Smooth muscle cell (in vitro differentiated cells): ENCODE data around the gene IFNA7. TPM values are rescaled to one million over a fixed set of nuclear protein-coding genes. Genes with fewer than 3 reads are reported as not detected.
"Not testable (repeated sequence)": the region's sequence is repeated elsewhere in the genome, so short reads cannot be mapped to it uniquely, and the experiment has no call there.

ENCODE experiments used
- DNase-seq: peaks from one replicate; lab custom pipeline; 2025; ENCODE audit not compliant: unreplicated experiment; lab: John Stamatoyannopoulos, UW
- H2AFZ ChIP-seq: fragments of 200-600 bp; sonication (generic); 2 replicates; pipeline ENCODE4 v1.6.0; 2016; ENCODE audit warnings: antibody characterized with exemption, low read depth, mild to moderate bottlenecking
- H3F3A ChIP-seq: fragments of 200-600 bp; sonication (generic); 2 replicates; pipeline ENCODE4 v1.6.0; 2017; ENCODE audit warnings: antibody characterized with exemption, low read depth
- H3K27ac ChIP-seq: fragments of 200-600 bp; sonication (generic); 2 replicates; pipeline ENCODE4 v1.5.1; 2016; ENCODE audit warnings: low read depth, mild to moderate bottlenecking
- H3K27me3 ChIP-seq: fragments of 200-600 bp; sonication (generic); 2 replicates; pipeline ENCODE4 v1.6.1; 2016; ENCODE audit warnings: low read depth, mild to moderate bottlenecking
- H3K36me3 ChIP-seq: fragments of 200-600 bp; sonication (generic); 2 replicates; pipeline ENCODE4 v1.5.1; 2016; ENCODE audit warnings: low read depth
- H3K4me1 ChIP-seq: fragments of 200-600 bp; sonication (generic); 2 replicates; pipeline ENCODE4 v1.5.1; 2016; ENCODE audit warnings: low read depth
- H3K4me2 ChIP-seq: fragments of 200-600 bp; sonication (generic); 2 replicates; pipeline ENCODE4 v1.6.0; 2016; ENCODE audit warnings: mild to moderate bottlenecking
- H3K4me3 ChIP-seq: fragments of 200-600 bp; sonication (generic); 2 replicates; pipeline ENCODE4 v1.5.1; 2016; ENCODE audit warnings: mild to moderate bottlenecking
- H3K79me2 ChIP-seq: fragments of 200-600 bp; sonication (generic); 2 replicates; pipeline ENCODE4 v1.6.0; 2016; ENCODE audit warnings: low read depth, mild to moderate bottlenecking
- H3K9ac ChIP-seq: fragments of 200-600 bp; sonication (generic); 2 replicates; pipeline ENCODE4 v1.6.0; 2016; ENCODE audit warnings: low read depth
- H3K9me3 ChIP-seq: fragments of 200-600 bp; sonication (generic); replicated peaks from 2 replicates; pipeline ENCODE4 v1.5.1; 2016; ENCODE audit warnings: low read depth
- H4K20me1 ChIP-seq: fragments of 200-600 bp; sonication (generic); 2 replicates; pipeline ENCODE4 v1.6.0; 2016; ENCODE audit warnings: low read depth
- WGBS: methylation state at CpG from one replicate; pipeline ENCODE4 v1.1.7; 2016; ENCODE audit warnings: low lambda C conversion rate; 5-methylcytosine and 5-hydroxymethylcytosine counted together
- polyA plus RNA-seq: library from polyadenylated mRNA; unstranded; fragments of >200 nt; fragmentation: Nextera tagmentation; extraction: Ambion mirVana; gene quantifications from 2 replicates; pipeline ENCODE4 v1.2.1, GENCODE V29; 2016
- total RNA-seq: library from RNA; depleted of rRNA; stranded (reverse); fragments of >200 nt; gene quantifications from 2 replicates; pipeline ENCODE4 v1.2.3, GENCODE V29; 2014
- TF ChIP-seq, protein P1 (sequence below): fragments of 200-600 bp; sonication (generic); IDR thresholded peaks from 2 replicates; pipeline ENCODE4 v1.5.1; 2017; ENCODE audit warnings: borderline replicate concordance, mild to moderate bottlenecking, antibody characterized with exemption; ENCODE audit not compliant: insufficient read depth, poor library complexity, severe bottlenecking

Gene IFNA7
- total and polyA plus RNA-seq, 2 experiments from 2014 or later: not detected

DNA sequence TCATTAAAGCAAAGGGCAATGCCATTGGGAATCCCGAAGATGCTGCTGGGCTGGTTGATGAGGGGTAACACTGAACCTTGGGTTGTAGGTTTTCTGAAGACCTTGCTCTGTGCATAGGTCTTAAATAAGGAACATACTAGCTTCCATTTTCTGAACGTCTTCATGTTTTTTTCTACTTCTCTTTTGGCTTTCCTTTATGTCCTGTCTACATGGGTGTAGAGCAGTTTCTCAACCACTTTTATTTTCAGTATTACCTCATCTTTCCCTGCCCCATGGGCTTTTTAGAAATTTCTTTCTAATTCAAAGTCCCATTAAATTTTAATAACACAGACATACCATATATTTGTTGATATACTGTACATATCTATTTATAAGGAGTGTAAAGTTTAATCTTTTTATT, 37.9 kb upstream of the IFNA7 start, which contains the start of gene IFNA14:
IFNA14 (minus strand) TSS at position 95 of the 400 bp plus-strand sequence; CDS start at position 25, 70 bp downstream.
- Histone ChIP-seq H3K27ac (no peak within 1 kb of the TSS), H3F3A (no peaks in the 10 kb centered on the region), H3K27me3 (peaks cover 42% of the 10 kb centered on the region), H4K20me1 (no peaks in the 10 kb centered on the region), H3K79me2 (no peaks in the 10 kb centered on the region), H3K9ac (no peak within 1 kb of the TSS), H3K9me3 (no peaks in the 10 kb centered on the region), H3K36me3 (no peaks in the 10 kb centered on the region), H2AFZ (no peak within 1 kb of the TSS), H3K4me3 (no peak within 1 kb of the TSS), H3K4me2 (no peak within 1 kb of the TSS), H3K4me1 (no peaks in the 10 kb centered on the region)
- 94% methylated on average over 2 of the region's 2 CpGs for WGBS
- TF ChIP-seq, protein P1, sequence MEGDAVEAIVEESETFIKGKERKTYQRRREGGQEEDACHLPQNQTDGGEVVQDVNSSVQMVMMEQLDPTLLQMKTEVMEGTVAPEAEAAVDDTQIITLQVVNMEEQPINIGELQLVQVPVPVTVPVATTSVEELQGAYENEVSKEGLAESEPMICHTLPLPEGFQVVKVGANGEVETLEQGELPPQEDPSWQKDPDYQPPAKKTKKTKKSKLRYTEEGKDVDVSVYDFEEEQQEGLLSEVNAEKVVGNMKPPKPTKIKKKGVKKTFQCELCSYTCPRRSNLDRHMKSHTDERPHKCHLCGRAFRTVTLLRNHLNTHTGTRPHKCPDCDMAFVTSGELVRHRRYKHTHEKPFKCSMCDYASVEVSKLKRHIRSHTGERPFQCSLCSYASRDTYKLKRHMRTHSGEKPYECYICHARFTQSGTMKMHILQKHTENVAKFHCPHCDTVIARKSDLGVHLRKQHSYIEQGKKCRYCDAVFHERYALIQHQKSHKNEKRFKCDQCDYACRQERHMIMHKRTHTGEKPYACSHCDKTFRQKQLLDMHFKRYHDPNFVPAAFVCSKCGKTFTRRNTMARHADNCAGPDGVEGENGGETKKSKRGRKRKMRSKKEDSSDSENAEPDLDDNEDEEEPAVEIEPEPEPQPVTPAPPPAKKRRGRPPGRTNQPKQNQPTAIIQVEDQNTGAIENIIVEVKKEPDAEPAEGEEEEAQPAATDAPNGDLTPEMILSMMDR: no peak
- no peak for DNase-seq

DNA sequence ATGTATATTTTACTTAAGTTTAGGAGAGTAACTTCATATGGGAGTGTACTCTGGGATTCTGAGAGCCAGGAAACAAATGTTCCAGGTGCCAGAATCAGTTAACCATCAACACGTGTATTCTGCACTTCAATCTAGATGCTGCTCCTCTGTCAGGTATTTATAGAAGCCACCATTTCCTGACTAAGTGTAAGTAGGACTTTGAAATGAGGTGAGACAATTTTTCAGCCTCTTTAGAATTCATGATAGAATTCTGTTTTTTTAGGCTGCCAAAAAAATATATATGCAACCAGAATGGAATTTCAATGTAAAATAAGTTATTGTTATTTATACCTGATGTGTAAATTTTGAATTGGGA, 34.3 kb upstream of the IFNA7 start:
- not testable (repeated sequence) for H3K79me2 ChIP-seq, H3K4me2 ChIP-seq, H3K4me1 ChIP-seq, H4K20me1 ChIP-seq, H2AFZ ChIP-seq, H3F3A ChIP-seq, H3K27ac ChIP-seq, H3K9ac ChIP-seq, H3K9me3 ChIP-seq, DNase-seq, H3K36me3 ChIP-seq, H3K4me3 ChIP-seq
- peaks cover 31% of the 10 kb centered on the region for H3K27me3 ChIP-seq
- 29% methylated on average over 1 of the region's 1 CpG for WGBS

DNA sequence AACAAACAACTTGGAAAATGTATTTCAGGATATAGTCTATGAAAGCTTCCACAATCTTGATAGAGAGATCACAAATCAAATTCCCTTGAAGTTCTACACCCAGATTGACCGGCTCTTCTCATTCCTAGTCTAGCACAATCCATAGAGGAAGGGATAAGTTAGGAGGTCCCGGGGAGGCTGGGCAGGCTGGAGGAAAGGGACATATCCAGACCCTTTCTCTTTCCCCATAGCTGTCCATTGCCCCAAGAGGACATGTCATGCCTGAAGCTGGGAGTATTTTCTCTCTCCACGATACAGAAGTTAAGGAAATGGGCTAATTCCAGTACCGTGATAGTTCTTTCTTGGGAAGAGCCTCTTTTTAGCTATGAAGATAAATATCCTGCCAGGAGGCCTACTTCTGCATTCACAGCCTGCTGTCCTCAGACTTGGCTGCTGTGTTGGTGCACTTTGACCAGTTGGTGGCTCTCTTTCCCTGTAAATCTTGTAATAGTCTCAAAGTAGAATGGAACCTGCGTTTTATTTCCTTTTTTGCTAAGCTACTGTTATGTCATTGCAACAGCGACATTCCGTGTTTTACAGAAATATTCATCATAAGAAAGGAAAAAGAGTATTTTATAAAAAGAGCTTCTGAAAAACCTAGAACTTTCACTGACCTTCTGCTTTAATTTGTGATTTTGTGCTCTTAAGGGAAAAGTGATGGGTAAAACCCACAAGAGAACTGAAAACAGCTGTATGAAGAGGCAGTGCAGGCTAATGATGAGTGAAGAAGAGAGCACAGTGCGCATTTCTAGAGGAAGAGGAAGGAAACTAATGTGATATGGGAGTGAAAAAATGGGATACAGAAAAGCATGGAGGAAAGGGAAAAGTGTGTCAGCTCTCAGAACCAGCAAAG, 33.7 kb upstream of the IFNA7 start:
- WGBS: 35% methylated on average over 8 of the region's 8 CpGs
- peak overlapping the region; percentile 15 for H3K4me2 ChIP-seq
- not testable (repeated sequence) for H3K4me1 ChIP-seq

DNA sequence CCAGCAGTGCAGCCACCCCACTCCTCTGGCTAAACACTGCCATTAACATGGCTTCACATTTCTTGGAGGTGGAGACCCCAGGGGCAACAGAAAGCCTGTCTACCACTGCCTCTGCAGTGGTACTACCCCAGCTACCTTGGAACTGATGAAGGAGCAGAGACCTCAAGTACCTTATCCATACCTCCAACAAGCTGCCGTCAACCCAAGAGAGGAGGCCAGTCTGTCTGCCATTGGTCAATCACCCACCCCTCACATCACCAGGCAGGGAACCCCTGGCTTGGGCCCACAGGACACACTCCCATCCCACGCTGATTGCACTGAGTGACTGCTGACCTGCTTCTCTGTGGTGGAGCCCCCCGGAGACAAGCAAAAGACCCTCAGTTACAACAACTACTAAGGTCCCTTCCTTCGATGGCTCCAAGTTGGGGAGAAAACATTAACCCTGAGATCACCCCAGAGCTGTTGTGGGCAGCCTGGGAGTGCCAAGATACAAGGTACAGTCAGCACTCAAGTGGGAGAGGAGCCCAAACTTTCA, 32.2 kb upstream of the IFNA7 start:
- no peak overlapping the region for H3K4me2 ChIP-seq
- H3K4me1 ChIP-seq: no peaks in the 10 kb centered on the region
- H3K27ac ChIP-seq: no peak overlapping the region
- H3K9ac ChIP-seq: no peak overlapping the region
- no peaks in the 10 kb centered on the region for H3K36me3 ChIP-seq
- no peak overlapping the region for H3K4me3 ChIP-seq
- no peak overlapping the region for H2AFZ ChIP-seq
- H3K27me3 ChIP-seq: peaks cover 17% of the 10 kb centered on the region
- no peak for DNase-seq
- 86% methylated on average over 4 of the region's 4 CpGs for WGBS
- no peaks in the 10 kb centered on the region for H3K9me3 ChIP-seq
- no peaks in the 10 kb centered on the region for H4K20me1 ChIP-seq
- no peaks in the 10 kb centered on the region for H3K79me2 ChIP-seq
- H3F3A ChIP-seq: no peaks in the 10 kb centered on the region
- TF ChIP-seq, protein P1: no peak

More for the DNA sequence above, 33.7 kb upstream of the IFNA7 start:
- H3K27me3 ChIP-seq: peaks cover 26% of the 10 kb centered on the region
- not testable (repeated sequence) for DNase-seq, H2AFZ ChIP-seq, H3K9ac ChIP-seq, H3K4me3 ChIP-seq, H4K20me1 ChIP-seq, H3K9me3 ChIP-seq, H3K79me2 ChIP-seq, H3F3A ChIP-seq, H3K36me3 ChIP-seq, H3K27ac ChIP-seq
- TF ChIP-seq, protein P1: peak; percentile 45
